Thyroid gland (tissue), 4 donors: ENCODE measurements around the gene PMIS2.

ENCODE experiments used
- POLR2A ChIP-seq, 2 donors: fragments of 450-650 bp; IDR thresholded peaks; one replicate each; pipeline ENCODE4 v1.6.1; 2017; ENCODE audit warnings: antibody characterized with exemption in 2 of 2, mild to moderate bottlenecking in 2 of 2, moderate library complexity in 1 of 2
- TF ChIP-seq, protein P1 (sequence below), 6 experiments: fragments of 200-600 bp in 3 of 6; fragments of 450-650 bp in 3 of 6; sonication (generic) in 3 of 6; IDR thresholded peaks; one replicate each; pipeline ENCODE4 v1.5.1; 2016 to 2019; ENCODE audit warnings: antibody characterized with exemption in 6 of 6, mild to moderate bottlenecking in 2 of 6, inconsistent platforms in 1 of 6, moderate library complexity in 1 of 6

- TF ChIP-seq, protein P1, sequence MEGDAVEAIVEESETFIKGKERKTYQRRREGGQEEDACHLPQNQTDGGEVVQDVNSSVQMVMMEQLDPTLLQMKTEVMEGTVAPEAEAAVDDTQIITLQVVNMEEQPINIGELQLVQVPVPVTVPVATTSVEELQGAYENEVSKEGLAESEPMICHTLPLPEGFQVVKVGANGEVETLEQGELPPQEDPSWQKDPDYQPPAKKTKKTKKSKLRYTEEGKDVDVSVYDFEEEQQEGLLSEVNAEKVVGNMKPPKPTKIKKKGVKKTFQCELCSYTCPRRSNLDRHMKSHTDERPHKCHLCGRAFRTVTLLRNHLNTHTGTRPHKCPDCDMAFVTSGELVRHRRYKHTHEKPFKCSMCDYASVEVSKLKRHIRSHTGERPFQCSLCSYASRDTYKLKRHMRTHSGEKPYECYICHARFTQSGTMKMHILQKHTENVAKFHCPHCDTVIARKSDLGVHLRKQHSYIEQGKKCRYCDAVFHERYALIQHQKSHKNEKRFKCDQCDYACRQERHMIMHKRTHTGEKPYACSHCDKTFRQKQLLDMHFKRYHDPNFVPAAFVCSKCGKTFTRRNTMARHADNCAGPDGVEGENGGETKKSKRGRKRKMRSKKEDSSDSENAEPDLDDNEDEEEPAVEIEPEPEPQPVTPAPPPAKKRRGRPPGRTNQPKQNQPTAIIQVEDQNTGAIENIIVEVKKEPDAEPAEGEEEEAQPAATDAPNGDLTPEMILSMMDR (IDR thresholded peaks at IDR 0.05): no peak
- TF ChIP-seq POLR2A (IDR thresholded peaks at IDR 0.05): no peak
Observed at GRCh38 chr19:35587321-35587720, 1.3 kb downstream of the PMIS2 start.
